ENCODE data around the gene EGF.
"Not testable (repeated sequence)": the region's sequence is repeated elsewhere in the genome, so short reads cannot be mapped to it uniquely, and the experiment has no call there.

The EGF gene

DNA sequence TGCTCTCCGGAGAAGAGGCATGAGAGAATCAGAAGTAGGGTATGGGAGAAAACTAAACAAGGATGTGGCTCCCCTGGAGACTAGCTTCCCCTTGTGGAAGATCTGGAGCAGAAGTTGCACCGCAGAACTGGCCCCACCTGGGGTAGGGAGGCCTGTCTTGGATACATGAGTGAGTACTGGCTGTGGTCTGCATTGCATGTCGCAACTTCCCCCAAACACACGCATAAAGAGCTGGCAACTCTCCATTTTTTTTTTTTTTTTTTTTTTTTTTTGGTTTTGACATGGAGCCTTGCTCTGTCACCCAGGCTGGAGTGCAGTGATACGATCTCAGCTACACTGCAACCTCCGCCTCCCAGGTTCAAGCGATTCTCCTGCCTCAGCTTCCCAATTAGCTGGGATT, 119.9 kb downstream of the EGF start:
- H3K4me3 ChIP-seq (ENCODE audit: low read length) = no peak overlapping the region
- TF ChIP-seq, protein P1, sequence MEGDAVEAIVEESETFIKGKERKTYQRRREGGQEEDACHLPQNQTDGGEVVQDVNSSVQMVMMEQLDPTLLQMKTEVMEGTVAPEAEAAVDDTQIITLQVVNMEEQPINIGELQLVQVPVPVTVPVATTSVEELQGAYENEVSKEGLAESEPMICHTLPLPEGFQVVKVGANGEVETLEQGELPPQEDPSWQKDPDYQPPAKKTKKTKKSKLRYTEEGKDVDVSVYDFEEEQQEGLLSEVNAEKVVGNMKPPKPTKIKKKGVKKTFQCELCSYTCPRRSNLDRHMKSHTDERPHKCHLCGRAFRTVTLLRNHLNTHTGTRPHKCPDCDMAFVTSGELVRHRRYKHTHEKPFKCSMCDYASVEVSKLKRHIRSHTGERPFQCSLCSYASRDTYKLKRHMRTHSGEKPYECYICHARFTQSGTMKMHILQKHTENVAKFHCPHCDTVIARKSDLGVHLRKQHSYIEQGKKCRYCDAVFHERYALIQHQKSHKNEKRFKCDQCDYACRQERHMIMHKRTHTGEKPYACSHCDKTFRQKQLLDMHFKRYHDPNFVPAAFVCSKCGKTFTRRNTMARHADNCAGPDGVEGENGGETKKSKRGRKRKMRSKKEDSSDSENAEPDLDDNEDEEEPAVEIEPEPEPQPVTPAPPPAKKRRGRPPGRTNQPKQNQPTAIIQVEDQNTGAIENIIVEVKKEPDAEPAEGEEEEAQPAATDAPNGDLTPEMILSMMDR (conservative IDR thresholded peaks at IDR 0.05; ENCODE audit: low read length) = no peak
- no peak for DNase-seq (ENCODE audit: low read depth)

DNA sequence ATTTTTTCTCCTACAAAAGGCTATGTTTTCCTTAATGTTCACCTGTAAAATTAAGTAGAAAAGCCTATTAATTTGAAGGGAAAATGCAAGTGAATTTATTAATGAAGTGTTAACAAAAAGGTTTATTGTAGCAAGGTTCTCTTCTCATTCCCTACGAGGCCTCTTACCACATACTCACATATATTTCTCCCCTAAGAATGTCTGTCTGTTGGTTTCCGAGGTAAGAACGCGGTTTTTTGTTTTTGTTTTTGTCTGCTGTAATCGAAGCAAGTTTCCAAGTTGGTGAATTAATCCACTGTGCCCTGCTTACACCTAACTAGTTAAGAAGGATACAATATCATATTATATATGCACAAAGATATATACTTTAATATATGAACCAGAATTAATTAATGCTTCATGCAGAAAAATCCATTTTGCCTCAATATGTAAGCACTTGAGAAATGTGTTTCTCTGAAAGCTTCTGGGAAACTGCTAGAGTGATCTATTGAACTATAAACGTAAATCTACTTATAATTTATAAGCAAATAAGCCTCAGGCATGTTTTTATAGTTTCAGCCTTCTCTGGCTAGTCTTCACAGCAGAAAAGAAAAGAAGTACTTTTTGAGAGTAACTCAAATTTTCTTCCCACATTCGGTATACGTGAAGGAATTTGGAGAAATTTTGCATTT, 120.8 kb downstream of the EGF start:
- TF ChIP-seq, protein P1 (conservative IDR thresholded peaks at IDR 0.05; ENCODE audit: low read length) = no peak
- no peak for DNase-seq (ENCODE audit: low read depth)
- H3K4me3 ChIP-seq (ENCODE audit: low read length) = no peak overlapping the region

DNA sequence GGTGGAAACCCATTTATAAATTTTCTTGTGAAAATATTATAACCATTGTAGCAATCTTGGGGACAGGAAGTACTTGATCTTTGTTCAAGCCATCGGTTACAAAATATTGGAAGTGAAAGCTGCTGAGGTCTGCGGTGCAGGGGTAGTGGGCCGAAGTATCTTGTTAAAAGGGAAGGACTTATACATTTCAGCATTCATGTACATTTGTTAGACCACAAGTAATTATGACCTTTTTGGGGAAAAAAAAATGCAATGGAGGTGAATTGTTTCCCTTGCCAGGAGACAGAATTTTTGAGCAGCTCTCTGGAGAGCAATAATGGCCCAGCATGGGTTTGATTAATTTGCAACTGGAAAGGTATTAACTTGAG, 121.3 kb downstream of the EGF start:
- no peak overlapping the region for H3K4me3 ChIP-seq (ENCODE audit: low read length)
- DNase-seq (ENCODE audit: low read depth) = no peak
- TF ChIP-seq, protein P1 (conservative IDR thresholded peaks at IDR 0.05; ENCODE audit: low read length) = no peak

DNA sequence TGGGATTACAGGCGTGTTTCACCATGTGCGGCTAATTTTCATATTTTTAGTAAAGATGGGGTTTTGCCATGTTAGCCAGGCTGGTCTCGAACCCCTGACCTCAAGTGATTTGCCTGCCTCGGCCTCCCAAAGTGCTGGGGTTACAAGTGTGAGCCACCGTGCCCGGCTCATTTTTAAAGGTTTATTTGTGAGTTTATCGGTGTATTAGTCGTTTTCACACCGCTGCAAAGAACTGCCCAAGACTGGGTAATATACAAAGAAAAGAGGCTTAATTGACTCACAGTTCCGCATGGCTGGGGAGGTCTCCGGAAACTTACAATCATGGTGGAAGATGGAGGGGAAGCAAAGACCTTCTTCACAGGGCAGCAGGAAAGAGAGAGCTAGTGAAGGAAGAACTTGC, 126.5 kb downstream of the EGF start:
- H3K4me3 ChIP-seq (ENCODE audit: low read length); DNase-seq (ENCODE audit: low read depth): not testable (repeated sequence)

DNA sequence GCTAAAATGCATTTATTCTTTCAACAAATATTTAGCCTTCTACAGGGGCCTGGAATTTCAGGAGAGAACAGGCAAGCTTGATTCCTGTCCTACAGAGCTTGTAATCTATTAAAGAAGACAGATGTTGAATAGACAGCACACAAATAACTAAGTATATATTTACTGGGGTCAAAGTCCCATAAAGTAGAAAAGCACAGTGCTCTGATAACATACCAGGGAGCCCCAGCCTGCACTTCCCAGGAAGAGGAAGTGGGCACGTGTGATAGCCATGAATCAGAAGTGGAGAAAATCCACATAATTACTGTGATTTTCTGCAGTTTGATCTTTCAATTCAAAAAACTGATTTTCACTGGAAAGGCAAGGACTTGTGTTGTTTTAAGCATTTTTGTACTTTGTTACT, 129.1 kb downstream of the EGF start:
- TF ChIP-seq, protein P1 (conservative IDR thresholded peaks at IDR 0.05; ENCODE audit: low read length) = no peak
- no peak overlapping the region for H3K4me3 ChIP-seq (ENCODE audit: low read length)
- DNase-seq (ENCODE audit: low read depth) = no peak

DNA sequence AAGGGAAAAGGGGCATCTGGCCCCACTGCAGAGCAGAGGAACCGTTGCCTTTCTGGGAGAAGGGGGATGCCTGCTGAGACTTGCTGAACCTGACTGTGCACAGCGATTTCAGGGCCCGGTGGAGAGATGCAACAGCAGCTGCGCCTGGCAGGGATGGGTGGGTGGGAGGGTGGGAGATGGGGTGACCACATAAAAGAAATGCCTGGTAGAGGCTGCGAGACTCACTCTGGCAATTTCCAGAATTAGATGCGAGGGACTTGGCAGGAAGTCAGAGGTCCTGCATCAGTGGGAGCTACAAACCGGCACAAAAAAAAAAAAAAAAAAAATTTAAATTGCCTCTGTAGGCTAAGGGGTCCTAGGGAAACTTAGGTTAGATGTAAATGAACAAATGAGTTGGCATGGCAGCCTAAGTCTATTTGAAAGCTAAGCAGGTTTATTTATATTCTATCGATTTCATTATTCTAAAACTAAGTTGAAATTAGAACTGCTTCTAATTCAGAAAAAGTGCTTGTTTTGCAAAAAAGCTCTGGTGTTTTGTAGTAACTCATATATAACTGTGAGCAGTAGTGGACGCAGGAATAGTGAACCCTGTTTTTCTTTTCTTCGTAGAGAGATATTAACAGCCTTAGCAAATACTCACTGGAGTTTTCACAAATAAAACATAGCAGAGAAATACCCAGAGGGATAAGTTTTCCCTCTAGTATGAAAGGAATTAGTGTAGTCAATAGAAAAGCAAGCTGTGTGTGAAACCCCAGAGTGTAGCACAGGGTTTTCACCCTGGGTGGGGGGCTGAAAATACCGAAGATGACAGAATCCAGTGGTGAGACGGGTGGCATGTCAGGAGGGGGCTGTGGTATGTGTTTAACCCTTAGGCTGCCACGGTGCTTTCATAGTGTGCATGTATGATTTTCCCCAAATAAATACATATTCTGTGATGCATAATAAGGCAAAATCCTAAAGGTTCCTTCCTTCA, 130.1 kb downstream of the EGF start:
- TF ChIP-seq, protein P1 (conservative IDR thresholded peaks at IDR 0.05; ENCODE audit: low read length) = no peak
- DNase-seq (ENCODE audit: low read depth) = peak; percentile 12
- no peak overlapping the region for H3K4me3 ChIP-seq (ENCODE audit: low read length)

DNA sequence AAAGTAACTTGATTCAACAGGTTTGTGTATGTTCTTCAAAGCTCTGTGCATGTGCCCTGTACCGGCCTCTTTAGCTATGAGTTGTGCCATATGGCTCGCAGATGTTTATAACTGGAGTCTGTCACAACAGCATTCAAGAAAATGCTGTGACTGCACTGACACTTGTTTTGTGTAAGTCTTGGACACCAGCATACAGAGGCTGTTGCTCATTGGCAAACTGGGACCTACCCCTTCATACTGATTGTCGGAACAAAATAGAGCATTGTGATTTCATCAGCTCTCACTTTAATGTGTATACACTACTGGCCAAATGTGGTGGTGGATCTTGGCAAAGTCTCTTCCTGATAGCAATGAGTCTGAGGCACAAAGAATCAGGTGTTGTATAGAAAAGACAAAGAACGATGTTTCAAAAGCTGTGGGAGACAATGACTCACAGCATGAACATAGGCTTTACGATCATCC, 133.9 kb downstream of the EGF start:
- DNase-seq (ENCODE audit: low read depth) = peak; percentile 77
- TF ChIP-seq, protein P1 (conservative IDR thresholded peaks at IDR 0.05; ENCODE audit: low read length) = no peak
- H3K4me3 ChIP-seq (ENCODE audit: low read length) = no peak overlapping the region
